Ishikawa (cell line): ENCODE data around the gene ABTB2.

Experiments used
- CEBPB ChIP-seq: IDR thresholded peaks from 2 replicates; pipeline ENCODE4 v1.6.1; 2012
- CREB1 ChIP-seq: IDR thresholded peaks from 2 replicates; pipeline ENCODE4 v1.6.1; 2012; ENCODE audit warnings: low read depth
- EGR1 ChIP-seq: IDR thresholded peaks from 2 replicates; pipeline ENCODE4 v1.6.1; 2012
- EP300 ChIP-seq: IDR thresholded peaks from 2 replicates; pipeline ENCODE4 v1.6.1; 2012; ENCODE audit warnings: borderline replicate concordance
- FOXM1 ChIP-seq: IDR thresholded peaks from 2 replicates; pipeline ENCODE4 v1.6.1; 2012; ENCODE audit warnings: low read depth, borderline replicate concordance
- MAX ChIP-seq: IDR thresholded peaks from 2 replicates; pipeline ENCODE4 v1.6.1; 2012
- NFIC ChIP-seq: IDR thresholded peaks from 2 replicates; pipeline ENCODE4 v1.6.1; 2012
- RAD21 ChIP-seq: IDR thresholded peaks from 2 replicates; pipeline ENCODE4 v1.6.1; 2012; ENCODE audit warnings: low read depth
- REST ChIP-seq: IDR thresholded peaks from 2 replicates; pipeline ENCODE4 v1.6.1; 2012; ENCODE audit warnings: low read depth, mild to moderate bottlenecking
- TAF1 ChIP-seq: IDR thresholded peaks from 2 replicates; pipeline ENCODE4 v1.6.1; 2012; ENCODE audit warnings: low read depth, mild to moderate bottlenecking
- TCF12 ChIP-seq: IDR thresholded peaks from 2 replicates; pipeline ENCODE4 v1.6.1; 2012; ENCODE audit warnings: low read depth
- TEAD4 ChIP-seq: IDR thresholded peaks from 2 replicates; pipeline ENCODE4 v1.6.1; 2012
- USF1 ChIP-seq: IDR thresholded peaks from 2 replicates; pipeline ENCODE4 v1.6.1; 2012
- YY1 ChIP-seq: IDR thresholded peaks from 2 replicates; pipeline ENCODE4 v1.6.1; 2012; ENCODE audit warnings: low read depth
- ZBTB7A ChIP-seq: IDR thresholded peaks from 2 replicates; pipeline ENCODE4 v1.6.1; 2012; ENCODE audit warnings: low read depth

Gene ABTB2

GRCh38 chr11:34308913-34309585 is 48.8 kb downstream of the ABTB2 start:
- TF ChIP-seq CEBPB, result no peak
- no peak for TF ChIP-seq FOXM1
- TF ChIP-seq CREB1, result no peak
- TF ChIP-seq ZBTB7A, result no peak
- TF ChIP-seq TAF1, result no peak
- TF ChIP-seq YY1, result no peak
- TF ChIP-seq NFIC, result no peak
- no peak for TF ChIP-seq RAD21
- TF ChIP-seq USF1, result no peak
- no peak for TF ChIP-seq MAX
- no peak for TF ChIP-seq EGR1
- TF ChIP-seq TEAD4, result no peak
- TF ChIP-seq REST, result no peak
- no peak for TF ChIP-seq EP300

- TF ChIP-seq NFIC (no peak), USF1 (no peak), YY1 (no peak), TAF1 (no peak), TCF12 (no peak)
Observed at GRCh38 chr11:34308049-34308912, 49.5 kb downstream of the ABTB2 start.

- TF ChIP-seq CEBPB, result no peak
- no peak for TF ChIP-seq EGR1
- no peak for TF ChIP-seq FOXM1
- TF ChIP-seq TEAD4, result no peak
- TF ChIP-seq NFIC, result no peak
- TF ChIP-seq RAD21, result no peak
- TF ChIP-seq EP300, result no peak
- TF ChIP-seq USF1, result no peak
- no peak for TF ChIP-seq ZBTB7A
- no peak for TF ChIP-seq TAF1
- TF ChIP-seq TCF12, result no peak
Observed at GRCh38 chr11:34305780-34306179, 52.0 kb downstream of the ABTB2 start.

GRCh38 chr11:34305193-34305592 is 52.6 kb downstream of the ABTB2 start:
- TF ChIP-seq NFIC, result no peak
- no peak for TF ChIP-seq FOXM1
- TF ChIP-seq EP300, result no peak
- no peak for TF ChIP-seq MAX
- no peak for TF ChIP-seq TEAD4
- no peak for TF ChIP-seq CEBPB
- no peak for TF ChIP-seq CREB1
- no peak for TF ChIP-seq EGR1
- no peak for TF ChIP-seq USF1
- TF ChIP-seq REST, result no peak
- no peak for TF ChIP-seq TCF12
- TF ChIP-seq RAD21, result no peak
- no peak for TF ChIP-seq YY1
- no peak for TF ChIP-seq ZBTB7A
- TF ChIP-seq TAF1, result no peak
